Measurements from ENCODE around the gene KRT5.

KRT5 gene

GRCh38 chr12:52557476-52557875 is 37.3 kb upstream of the KRT5 start:
- DNase-seq (ENCODE audit: low read depth in 1 of 2, low spot score in 1 of 2), result no peak
- TF ChIP-seq GABPA (IDR thresholded peaks at IDR 0.05; ENCODE audit: low read depth) (no peak), REST (IDR thresholded peaks at IDR 0.05; ENCODE audit: insufficient replicate concordance, low read depth) (no peak), SPI1 (IDR thresholded peaks at IDR 0.05; ENCODE audit: borderline replicate concordance, low read depth) (no peak), CTCF (IDR thresholded peaks at IDR 0.05; ENCODE audit: insufficient read depth, low read length) (no peak)
- no peak overlapping the region for H3K27ac ChIP-seq (replicated peaks)
- H3K27me3 ChIP-seq (ENCODE audit: insufficient read depth, poor library complexity, severe bottlenecking), result no peaks in the 10 kb centered on the region
- no peak overlapping the region for H3K4me3 ChIP-seq (replicated peaks; ENCODE audit: insufficient read depth, low read length)

- no peak for DNase-seq (ENCODE audit: low read depth in 1 of 2, low spot score in 1 of 2)
- no peak for TF ChIP-seq SPI1 (IDR thresholded peaks at IDR 0.05; ENCODE audit: borderline replicate concordance, low read depth)
- no peak for TF ChIP-seq CTCF (IDR thresholded peaks at IDR 0.05; ENCODE audit: insufficient read depth, low read length)
- TF ChIP-seq POLR2AphosphoS5 (IDR thresholded peaks at IDR 0.05; ENCODE audit: low read depth), result no peak
- no peak for TF ChIP-seq GABPA (IDR thresholded peaks at IDR 0.05; ENCODE audit: low read depth)
- Histone ChIP-seq H3K27ac (replicated peaks) (no peak overlapping the region), H3K4me3 (replicated peaks; ENCODE audit: insufficient read depth, low read length) (no peak overlapping the region), H3K27me3 (ENCODE audit: insufficient read depth, poor library complexity, severe bottlenecking) (no peaks in the 10 kb centered on the region)
Observed at GRCh38 chr12:52555577-52555976, 35.4 kb upstream of the KRT5 start.

GRCh38 chr12:52552681-52553195 is 32.5 kb upstream of the KRT5 start, which contains the start of gene KRT71:
KRT71 (minus strand) TSS chr12:52553145; CDS start chr12:52553077, 68 bp downstream.
- DNase-seq (ENCODE audit: low read depth in 1 of 2, low spot score in 1 of 2), result no peak
- TF ChIP-seq GABPA (IDR thresholded peaks at IDR 0.05; ENCODE audit: low read depth) (no peak), POLR2AphosphoS5 (IDR thresholded peaks at IDR 0.05; ENCODE audit: low read depth) (no peak), REST (IDR thresholded peaks at IDR 0.05; ENCODE audit: insufficient replicate concordance, low read depth) (no peak), SPI1 (IDR thresholded peaks at IDR 0.05; ENCODE audit: borderline replicate concordance, low read depth) (no peak), CTCF (IDR thresholded peaks at IDR 0.05; ENCODE audit: insufficient read depth, low read length) (no peak)
- no peaks in the 10 kb centered on the region for H3K27me3 ChIP-seq (ENCODE audit: insufficient read depth, poor library complexity, severe bottlenecking)
- no peak within 1 kb of the TSS for H3K4me3 ChIP-seq (replicated peaks; ENCODE audit: insufficient read depth, low read length)
- no peak within 1 kb of the TSS for H3K27ac ChIP-seq (replicated peaks)

- H3K27ac ChIP-seq (replicated peaks), result no peak overlapping the region
- TF ChIP-seq GABPA (IDR thresholded peaks at IDR 0.05; ENCODE audit: low read depth) (no peak), REST (IDR thresholded peaks at IDR 0.05; ENCODE audit: insufficient replicate concordance, low read depth) (no peak), POLR2AphosphoS5 (IDR thresholded peaks at IDR 0.05; ENCODE audit: low read depth) (no peak), CTCF (IDR thresholded peaks at IDR 0.05; ENCODE audit: insufficient read depth, low read length) (no peak), SPI1 (IDR thresholded peaks at IDR 0.05; ENCODE audit: borderline replicate concordance, low read depth) (no peak)
- no peak for DNase-seq (ENCODE audit: low read depth in 1 of 2, low spot score in 1 of 2)
- no peaks in the 10 kb centered on the region for H3K27me3 ChIP-seq (ENCODE audit: insufficient read depth, poor library complexity, severe bottlenecking)
- H3K4me3 ChIP-seq (replicated peaks; ENCODE audit: insufficient read depth, low read length), result no peak overlapping the region
Observed at GRCh38 chr12:52552055-52552454, 31.9 kb upstream of the KRT5 start.

All from HL-60 (cell line).